ENCODE measurements around the gene NUTM1. TPM values are rescaled to one million over a fixed set of nuclear protein-coding genes. Genes with fewer than 3 reads are reported as not detected.

The NUTM1 gene
- total and polyA plus RNA-seq, 2 donors (not counting 1 experiment from before 2014, with no cell fraction given) = not detected

- H3K9ac ChIP-seq (ENCODE audit: low read length) = peak overlapping the region; percentile 98
- POLR2A ChIA-PET = interaction anchor here (1.0 to 2.2 kb wide), 4 partner anchors 8 to 31 kb away, joined by 4 to 21 read pairs (median 8); partner anchors contain the start of gene LPCAT4
- H3K27ac ChIP-seq (ENCODE audit: low read length in 2 of 2) = peak overlapping the region; percentile 87 to 93
- peaks cover 98% of the 10 kb centered on the region for H3K79me2 ChIP-seq (ENCODE audit: control insufficient read depth, insufficient read depth, low read length)
- no peaks in the 10 kb centered on the region for H4K20me1 ChIP-seq (ENCODE audit: control insufficient read depth, insufficient read depth, low read length, poor library complexity, severe bottlenecking)
- ATAC-seq (ENCODE audit: low read depth) (no peak), DNase-seq (peak; percentile 57)
- H2AFZ ChIP-seq (ENCODE audit: insufficient read depth, low read depth, low read length, poor library complexity, severe bottlenecking) = peak overlapping the region; percentile 80
- H3K9me3 Mint-ChIP-seq (ENCODE audit: insufficient read depth) = no peaks in the 10 kb centered on the region
- H3K9me3 ChIP-seq (ENCODE audit: control extremely low read depth in 1 of 3, control insufficient read depth in 2 of 3, insufficient read depth in 1 of 3, low read length in 2 of 3) = no peaks in the 10 kb centered on the region
- CTCF ChIA-PET = interaction anchor here (1.0 to 5.3 kb wide), 4 partner anchors 9 to 111 kb away, joined by 3 to 37 read pairs (median 6); partner anchors contain the start of genes EMC4 and LPCAT4
- H3K4me1 ChIP-seq (ENCODE audit: control insufficient read depth in 2 of 2, insufficient read depth in 2 of 2, low read length in 2 of 2) = peaks cover 36 to 37% of the 10 kb centered on the region in 2 donors
- intact Hi-C loops (cut with micrococcal nuclease) = loop anchor here (2.0 to 10.0 kb wide), 2 partner anchors 298 to 648 kb away; partner anchors contain the start of genes AVEN and ZNF770
- peak overlapping the region; percentile 100 for H3K4me3 Mint-ChIP-seq
- no peaks in the 10 kb centered on the region for H3K27me3 Mint-ChIP-seq
- TF ChIP-seq CTCF (IDR thresholded peaks at IDR 0.05) (no peak), EZH2 (IDR thresholded peaks at IDR 0.05; ENCODE audit: borderline replicate concordance, insufficient read depth, low read depth, low read length, poor library complexity, severe bottlenecking) (no peak)
- peak overlapping the region; percentile 96 to 98 (median 97) for H3K4me3 ChIP-seq (ENCODE audit: control extremely low read depth in 1 of 5, extremely low read depth in 1 of 5, insufficient read depth in 1 of 5, low read depth in 2 of 5, low read length in 4 of 5)
- no peaks in the 10 kb centered on the region for H3K27me3 ChIP-seq (replicated peaks in 1 of 4; ENCODE audit: control extremely low read depth in 1 of 4, control insufficient read depth in 3 of 4, insufficient read depth in 4 of 4, low read length in 3 of 4)
- WGBS (ENCODE audit: insufficient coverage) = 44% methylated on average over 10 of the region's 16 CpGs
- H3K4me1 Mint-ChIP-seq = peaks cover 54% of the 10 kb centered on the region
- H3K4me2 ChIP-seq (replicated peaks; ENCODE audit: low read depth, low read length, poor library complexity, severe bottlenecking) = peak overlapping the region; percentile 85
- H3K27ac Mint-ChIP-seq = peak overlapping the region; percentile 99
- H3K36me3 ChIP-seq (replicated peaks in 1 of 2; ENCODE audit: control extremely low read depth in 1 of 2, control insufficient read depth in 1 of 2, extremely low read depth in 1 of 2, insufficient read depth in 2 of 2, low read length in 1 of 2) = peaks cover 0 to 20% of the 10 kb centered on the region in 2 experiments
Measured at GRCh38 chr15:34336231-34336990, 6.7 kb upstream of the NUTM1 start.

Data from B cell (primary cell).